NCI-H2227 treated with DMSO at 0.1 percent for 48 hours (cell line): Measurements from ENCODE around the gene NECTIN1.
"Not testable (repeated sequence)": the region's sequence is repeated elsewhere in the genome, so short reads cannot be mapped to it uniquely, and the experiment has no call there.

Experiments
- DNase-seq: peaks from one replicate; lab custom pipeline; 2025; lab: John Stamatoyannopoulos, UW

NECTIN1 gene

GRCh38 chr11:119616586-119617339, 112.2 kb downstream of the NECTIN1 start:
- DNase-seq, result no peak

DNA sequence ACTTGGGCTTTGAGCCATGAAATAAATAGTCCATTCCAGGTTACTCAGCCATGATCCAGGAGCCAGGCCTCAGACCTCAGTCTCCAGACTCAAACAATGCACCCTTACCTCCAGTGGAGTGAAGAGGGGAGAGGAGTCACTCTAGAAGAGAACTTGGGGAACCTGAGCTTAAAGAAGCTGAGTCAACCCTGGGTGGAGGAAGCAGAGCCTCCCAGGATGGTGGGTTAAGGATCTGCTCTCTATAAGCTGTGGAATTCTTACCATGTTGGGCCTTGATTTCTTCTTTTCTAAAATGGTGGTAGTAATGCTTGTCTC, 113.2 kb downstream of the NECTIN1 start:
- no peak for DNase-seq

GRCh38 chr11:119615003-119615881, 113.8 kb downstream of the NECTIN1 start:
- DNase-seq, result no peak

DNA sequence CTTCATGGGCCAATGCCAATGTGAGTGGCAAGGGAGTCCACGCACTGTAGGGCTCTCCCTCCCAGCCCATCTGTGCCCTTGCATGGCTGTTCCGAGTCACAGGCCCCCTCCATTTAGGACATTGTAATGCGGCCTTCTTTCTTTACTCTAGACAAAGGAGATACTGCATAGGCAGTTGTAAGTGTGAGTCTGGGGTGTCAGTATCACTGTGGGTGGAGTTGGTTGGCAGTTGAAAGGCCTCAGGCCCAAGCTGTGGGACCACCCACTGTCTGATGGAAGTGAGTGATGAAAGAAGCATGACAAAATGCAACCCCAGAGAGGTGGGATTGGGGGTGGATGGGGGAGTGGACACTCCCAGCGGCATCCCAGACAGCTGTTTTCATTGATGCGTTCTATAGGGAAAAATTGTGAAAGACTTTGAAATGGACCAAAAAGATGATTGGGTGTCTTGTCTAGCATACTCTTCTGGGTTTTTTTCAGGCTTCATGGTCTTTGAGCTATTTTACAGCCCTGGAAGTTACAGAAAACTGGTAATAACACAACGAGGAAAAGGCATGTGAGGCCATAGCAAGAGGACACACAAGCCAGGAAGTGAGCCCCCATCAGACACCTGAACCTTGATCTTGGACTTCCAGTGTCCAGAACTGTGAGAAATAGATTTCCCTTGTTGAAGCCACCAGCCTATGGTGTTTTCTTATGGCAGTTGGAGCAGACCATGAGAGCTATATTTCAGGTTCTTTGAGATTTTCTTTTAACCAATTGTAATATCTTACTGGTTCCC, 114.6 kb downstream of the NECTIN1 start:
- no peak for DNase-seq

DNA sequence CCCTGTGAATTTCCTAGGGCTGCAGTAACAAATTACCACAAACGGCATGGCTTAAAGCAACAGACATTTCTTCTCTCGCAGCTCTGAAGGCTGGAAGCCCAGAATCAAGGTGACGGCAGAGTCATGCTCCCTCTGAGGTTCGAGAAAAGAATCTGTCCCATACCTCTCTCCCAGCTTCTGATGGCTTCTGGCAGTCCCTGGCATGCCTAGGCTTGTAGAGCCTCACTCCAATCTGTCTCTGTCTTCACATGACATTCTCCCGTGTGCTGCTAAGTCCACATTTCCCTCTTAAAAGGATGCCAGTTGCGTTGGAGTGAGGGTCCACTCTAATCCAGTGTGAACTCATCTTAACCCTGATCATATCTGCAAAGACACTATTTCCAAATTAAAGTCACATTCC, 116.2 kb downstream of the NECTIN1 start:
- no peak for DNase-seq

DNA sequence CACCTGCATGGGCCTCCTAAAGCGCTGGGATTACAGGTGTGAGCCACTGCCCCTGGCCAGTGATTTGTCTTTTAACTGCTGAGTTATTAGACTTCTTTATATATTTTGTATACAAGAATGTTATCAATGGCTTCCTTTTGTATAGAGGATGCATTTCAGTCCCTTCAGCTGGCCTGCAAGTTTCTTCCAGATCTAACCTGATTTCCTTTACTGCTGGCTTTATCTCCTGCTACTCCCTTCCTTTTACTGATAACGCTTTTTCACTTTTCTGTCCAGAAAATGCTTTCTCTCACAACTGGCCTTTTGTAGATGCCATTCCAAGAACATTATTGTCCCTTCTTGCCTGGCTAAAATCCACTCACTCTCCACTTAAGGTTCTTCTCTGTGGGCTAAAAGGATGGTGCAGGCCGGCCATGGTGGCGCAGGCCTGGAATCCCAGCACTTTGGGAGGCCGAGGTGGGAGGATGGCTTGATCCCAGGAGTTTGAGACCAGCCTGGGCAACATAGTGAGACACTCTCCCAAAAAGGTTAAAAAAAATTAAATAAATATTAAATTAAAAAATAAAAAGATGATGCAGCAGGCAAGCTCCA, 118.1 kb downstream of the NECTIN1 start:
- no peak for DNase-seq

GRCh38 chr11:119608781-119609180, 120.2 kb downstream of the NECTIN1 start:
- DNase-seq, result no peak

DNA sequence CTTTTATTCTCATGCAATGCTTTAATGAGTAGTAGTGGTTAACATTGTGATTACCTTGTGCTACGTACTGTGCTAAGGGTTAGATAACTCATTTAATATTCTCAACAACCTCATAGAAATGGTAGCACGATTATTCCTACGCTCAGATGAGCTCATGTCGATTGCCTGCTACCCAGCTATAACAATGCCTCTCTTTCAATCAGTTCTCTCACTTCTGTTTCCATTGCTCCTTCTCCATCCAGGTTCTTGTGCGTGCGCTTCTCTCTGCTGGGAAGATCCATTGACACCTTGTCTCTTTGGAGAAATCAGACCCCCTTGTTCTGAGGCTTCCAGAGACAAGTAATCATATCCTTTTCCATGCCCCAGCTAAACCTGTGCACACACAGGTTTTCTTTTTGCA, 120.8 kb downstream of the NECTIN1 start:
- no peak for DNase-seq

- DNase-seq, result no peak
Observed at GRCh38 chr11:119607726-119608125, 121.3 kb downstream of the NECTIN1 start.

GRCh38 chr11:119605137-119605665, 123.8 kb downstream of the NECTIN1 start:
- peak; percentile 5 for DNase-seq

- DNase-seq, result no peak
Observed at GRCh38 chr11:119602745-119603373, 126.1 kb downstream of the NECTIN1 start.

DNA sequence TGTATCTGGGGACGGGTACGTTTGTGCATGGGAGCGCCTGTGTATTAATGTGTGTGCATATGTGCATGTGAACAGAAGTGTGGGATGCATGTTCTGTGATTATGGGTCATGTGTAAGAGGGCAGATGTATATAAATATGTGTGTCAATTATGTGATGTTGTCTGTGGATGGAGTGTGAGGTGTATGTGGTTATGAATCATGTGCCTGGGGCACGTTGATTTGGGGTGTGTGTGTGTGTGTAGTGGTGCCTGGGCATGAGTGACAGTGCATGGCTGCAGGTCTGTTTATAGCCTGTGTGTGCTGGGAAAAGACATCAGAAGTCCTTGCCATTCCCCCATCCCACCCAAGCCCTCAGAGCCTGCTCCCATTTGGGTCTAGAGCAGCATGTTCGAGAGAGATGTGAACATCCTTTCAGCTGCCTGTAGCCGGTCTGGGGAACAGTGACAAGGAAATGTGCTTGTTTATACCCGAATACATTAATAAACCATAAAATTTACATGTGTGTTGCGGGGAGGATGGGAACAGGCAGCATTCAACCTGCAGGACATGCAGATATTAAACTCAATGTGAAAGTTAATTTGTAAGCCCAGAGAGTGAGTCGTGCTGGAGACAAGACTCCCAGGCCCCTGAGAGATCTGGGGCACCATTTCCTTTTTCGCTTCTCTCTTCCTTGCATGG, 129.0 kb downstream of the NECTIN1 start:
- DNase-seq, result no peak

DNA sequence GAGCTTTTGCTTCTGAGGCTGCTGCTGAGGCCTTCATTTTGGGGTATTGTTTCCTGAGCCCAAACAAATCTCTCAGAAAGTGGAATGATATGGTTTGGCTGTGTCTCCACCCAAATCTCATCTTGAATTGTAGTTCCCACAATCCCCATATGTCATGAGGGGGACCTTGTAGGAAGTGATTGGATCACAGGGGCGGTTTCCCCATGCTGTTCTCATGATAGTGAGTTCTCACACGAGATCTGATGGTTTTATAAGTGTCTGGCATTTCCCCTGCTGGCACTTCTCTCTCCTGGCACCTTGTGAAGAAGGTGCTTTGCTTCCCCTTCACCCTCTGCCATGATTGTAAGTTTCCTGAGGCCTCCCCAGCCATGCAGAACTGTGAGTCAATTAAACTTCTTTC, 133.1 kb downstream of the NECTIN1 start:
- not testable (repeated sequence) for DNase-seq

DNA sequence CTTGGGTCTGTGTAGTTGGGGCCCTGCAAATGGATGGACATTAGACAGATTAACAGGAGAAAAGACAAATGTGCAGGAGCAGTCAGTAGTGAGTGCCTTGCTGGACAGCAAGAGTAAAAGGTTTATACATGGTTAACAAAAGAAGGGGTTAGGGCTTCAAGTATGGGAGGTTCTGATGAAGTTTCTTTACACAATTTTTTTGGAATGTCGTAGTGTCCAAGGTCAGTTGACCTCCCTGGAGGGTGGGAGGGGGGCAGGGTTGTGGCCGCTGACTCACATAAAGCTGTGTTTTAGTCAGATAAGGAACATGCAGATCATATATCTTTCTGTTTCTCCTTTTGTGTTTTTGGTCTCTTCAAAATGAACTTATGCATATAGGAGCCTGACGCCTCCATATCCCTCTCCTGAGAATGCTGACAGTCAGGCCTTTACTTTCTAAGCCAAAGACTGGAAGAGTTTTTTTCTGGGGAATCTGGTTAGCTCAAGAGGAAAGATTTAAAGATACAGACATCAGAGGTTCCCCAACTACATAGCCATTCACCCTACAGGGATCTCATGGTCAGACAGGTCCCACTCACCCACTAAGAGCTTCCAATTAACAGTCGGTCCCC, 134.3 kb downstream of the NECTIN1 start:
- no peak for DNase-seq

DNA sequence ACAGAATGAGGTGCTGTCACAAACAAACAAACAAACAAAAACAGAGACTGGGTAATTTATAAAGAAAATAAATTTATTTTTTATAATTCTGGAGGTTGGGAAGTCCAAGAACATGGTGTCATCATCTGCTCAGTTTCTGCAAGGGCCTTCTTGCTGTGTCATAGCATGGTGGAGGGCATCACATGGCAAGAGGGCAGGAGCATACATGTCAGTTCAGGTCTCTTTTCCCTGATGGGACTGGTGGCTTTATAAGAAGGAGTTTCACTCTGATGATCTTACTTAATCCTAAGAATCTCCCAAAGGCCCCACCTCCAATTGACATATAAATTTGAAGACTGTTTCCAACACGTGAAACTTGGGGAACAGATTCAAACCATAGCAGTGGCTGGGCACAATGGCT, 135.7 kb downstream of the NECTIN1 start:
- DNase-seq, result no peak

DNA sequence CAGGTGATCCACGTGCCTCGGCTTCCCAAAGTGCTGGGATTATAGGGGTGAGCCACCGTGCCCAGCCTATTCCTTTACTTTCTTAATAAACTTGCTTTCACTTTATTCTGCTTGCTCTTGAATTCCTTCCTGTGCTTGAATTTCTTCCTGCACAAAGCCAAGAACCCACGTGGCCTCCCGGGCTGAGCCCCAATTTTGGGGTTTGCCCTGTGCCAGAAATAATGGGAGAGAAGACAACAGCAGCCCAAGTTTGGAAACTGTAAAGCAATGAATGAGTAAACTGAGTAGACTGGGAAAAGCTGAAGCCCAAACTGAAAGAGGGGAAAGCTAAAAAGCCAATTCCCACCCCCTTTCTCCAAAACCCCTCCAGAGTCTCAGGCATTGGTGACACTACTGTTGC, 136.4 kb downstream of the NECTIN1 start:
- DNase-seq, result no peak

GRCh38 chr11:119591836-119592310, 137.1 kb downstream of the NECTIN1 start:
- no peak for DNase-seq

GRCh38 chr11:119590651-119591351, 138.2 kb downstream of the NECTIN1 start:
- DNase-seq, result no peak

DNA sequence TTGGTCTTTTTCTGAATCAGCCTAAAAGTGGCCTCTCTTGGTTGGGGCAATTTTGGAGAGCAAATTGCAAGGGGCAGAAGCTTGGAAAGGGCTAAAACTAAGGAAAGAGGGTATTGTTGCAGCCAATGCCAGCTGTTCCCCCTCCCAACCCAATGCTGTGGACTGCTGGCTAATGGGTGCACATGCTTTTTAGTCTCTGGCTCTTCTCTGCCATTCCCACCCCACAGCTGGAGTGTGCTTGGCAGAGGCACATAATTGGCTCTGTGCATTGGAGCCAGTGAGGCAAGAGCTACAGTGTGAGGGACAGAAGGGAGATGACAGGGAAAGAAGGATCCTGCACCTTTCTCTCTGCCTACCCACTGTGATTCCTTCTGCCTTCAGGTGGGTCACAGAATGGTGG, 140.0 kb downstream of the NECTIN1 start:
- no peak for DNase-seq
